CD4-positive, alpha-beta T cell treated with Interferon alpha-2 for 1 hour (primary cell): ENCODE data around the gene TSPAN17.

Source experiments
- DNase-seq, 2 donors: peaks; one replicate each; pipeline ENCODE4 v3.0.0-alpha.2; 2020 to 2022

The TSPAN17 gene

DNA sequence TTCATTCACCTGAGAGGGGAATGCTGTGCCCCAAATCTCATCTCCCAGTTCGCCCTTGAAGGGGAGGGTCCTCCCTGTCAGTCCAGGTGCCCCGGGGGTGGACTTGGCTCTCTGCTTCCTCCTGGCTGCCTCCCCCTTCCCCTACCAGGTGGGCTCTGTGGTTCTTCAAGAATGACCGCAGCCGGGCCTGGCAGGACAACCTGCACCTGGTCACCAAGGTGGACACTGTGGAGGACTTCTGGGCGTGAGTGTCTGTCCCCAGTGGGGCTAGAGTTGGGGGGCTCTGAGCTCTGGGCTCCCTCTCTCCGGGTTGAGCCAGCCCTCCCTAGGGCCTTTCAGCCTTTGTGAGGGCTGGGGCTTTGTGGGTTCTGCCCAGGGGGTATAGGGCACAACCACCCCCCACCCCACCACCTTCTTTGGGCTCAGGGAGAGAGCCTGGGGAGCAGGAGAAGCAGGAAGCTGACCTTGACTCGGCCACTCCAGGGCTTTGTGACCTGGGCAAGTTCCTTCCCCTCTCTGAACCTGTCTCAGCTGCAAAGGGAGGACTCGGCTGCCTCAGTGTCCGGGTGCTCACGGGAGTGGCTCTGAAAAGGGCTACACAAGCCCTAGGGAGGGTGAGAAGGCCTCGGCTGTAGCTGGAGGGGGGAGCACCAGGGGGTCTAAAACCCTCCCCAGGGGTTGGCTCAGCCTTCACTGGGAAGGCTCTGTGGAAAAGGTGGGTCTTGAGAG, 3.6 kb upstream of the TSPAN17 start:
- DNase-seq = no peak

DNA sequence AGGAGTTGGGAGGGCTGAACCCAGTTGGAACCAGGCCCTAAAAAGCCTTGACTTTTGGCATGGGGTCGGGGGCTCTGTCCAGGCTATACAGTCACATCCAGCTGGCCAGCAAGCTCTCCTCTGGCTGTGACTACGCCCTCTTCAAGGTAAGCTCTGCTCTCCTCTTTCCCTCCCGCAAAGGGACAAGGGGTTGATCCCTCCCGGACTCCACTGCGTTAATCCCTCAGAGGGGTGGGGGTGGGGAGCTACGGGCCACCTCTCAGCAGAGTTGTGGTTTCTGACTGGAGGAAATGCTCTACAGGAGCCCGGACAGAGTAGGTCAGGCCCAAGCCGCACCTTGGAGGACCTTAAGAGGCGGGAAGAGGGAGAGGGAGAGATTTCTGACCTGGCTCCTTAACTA, 3.0 kb upstream of the TSPAN17 start:
- DNase-seq = no peak

DNA sequence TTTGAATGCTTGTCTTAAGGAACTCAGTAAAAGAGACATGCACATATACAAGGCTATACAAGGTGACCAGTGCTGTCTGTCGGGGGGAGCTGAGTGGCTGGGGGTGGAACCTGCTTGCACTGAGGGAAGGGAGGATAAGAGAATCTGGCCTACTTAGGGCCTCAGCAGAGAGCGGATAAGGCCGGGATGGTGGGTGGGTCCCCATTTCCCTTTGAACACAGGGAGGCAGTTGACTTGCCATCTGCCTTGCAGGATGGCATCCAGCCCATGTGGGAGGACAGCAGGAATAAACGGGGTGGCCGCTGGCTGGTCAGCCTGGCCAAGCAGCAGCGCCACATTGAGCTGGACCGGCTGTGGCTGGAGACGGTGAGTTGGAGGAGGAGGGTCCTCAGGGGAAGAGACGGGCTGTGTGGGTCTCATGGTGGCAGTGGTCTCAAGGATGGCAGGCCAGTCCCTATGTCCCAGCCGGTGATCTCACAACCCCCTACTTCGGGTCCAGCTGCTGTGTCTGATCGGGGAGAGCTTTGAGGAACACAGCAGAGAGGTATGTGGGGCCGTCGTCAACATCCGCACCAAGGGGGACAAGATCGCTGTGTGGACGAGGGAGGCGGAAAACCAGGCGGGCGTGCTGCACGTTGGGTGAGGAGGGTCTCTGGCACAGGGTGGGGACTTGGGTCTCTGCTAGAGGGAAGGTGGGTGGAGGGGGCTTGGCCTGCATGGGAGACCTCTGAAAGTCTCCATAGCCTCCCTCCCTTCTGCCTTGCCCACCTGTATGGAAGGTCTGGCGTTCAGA, 2.2 kb upstream of the TSPAN17 start:
- no peak for DNase-seq

DNA sequence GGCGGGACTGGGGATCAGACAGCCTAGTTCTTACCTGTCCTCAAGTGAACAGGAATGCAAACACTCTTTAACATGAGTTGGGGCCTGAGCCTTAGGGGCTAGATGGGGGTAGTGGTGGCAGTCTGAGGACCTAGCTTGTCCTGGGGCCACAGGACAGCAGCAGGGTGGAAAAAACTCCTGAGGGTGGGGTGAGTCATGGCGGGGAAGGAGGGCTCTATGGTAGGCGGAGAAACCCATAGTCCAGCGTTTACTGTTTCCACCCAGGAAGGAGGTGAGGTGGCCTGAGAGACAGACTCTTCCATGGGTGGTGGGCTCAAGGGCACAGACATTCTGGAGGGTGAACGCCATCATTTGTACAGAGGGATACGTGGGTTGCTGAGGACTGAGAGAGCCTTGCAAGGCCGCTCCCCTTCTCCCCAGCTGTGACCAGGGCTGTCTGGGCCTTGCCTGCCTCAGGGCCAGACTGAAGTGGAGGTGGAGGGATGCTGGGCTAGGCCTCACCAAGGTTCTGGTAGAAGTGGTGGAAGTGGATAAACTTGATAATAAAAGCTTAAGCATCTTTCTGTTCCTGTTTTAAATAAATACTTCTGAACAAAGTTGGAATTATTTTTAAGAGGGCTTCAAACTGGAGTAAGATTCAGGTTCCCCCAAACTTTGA, 1.1 kb upstream of the TSPAN17 start:
- DNase-seq = no peak

DNA sequence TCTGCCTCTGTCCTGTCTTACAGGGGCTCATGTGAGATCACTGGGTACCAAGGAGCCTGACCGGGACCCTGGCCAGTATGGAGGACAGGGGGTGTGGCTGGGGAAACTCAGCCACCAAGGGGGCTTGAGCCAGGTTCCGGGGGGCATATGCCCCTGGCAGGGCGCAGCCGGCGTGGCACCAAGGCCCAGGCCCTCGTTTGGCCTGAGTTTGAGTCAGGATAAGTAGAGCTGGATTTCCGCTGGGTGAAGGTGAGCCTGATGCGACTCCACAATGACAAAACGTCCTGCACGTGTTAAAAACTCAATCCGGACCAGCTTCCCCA, 616 bp upstream of the TSPAN17 start:
- no peak for DNase-seq

DNA sequence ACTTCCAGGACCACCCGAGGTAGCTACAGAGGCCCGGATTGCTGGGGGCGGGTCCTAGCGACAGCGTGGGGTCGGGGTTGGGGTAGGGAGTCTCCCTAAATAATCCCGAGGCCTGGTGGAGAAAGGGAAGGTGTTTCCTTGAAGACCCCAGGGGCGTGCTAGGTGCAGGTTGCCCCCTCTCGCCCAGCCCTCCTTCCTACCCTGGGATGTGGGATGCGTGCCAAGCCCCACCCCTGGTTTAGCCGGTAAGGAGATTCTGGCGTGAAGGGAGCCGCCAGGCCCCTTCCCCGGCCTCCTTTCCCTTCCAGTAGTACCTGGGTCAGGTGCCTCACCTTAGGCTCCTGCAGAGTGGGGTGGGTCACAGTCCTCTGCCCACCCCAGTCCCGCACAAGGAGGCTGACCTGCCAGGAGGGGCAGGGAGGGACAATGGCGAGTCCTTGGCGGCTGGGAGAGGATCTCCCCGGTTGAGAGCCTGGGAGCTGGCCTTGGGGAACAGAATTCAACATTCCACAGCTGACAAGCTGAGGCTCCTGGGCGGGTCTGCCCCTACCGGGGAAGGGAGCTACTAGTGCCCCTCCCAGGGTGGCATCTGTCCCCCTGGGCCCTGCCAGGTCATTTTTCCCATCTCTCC, 674 bp downstream of the TSPAN17 start:
- DNase-seq = peak in 1 of 2 donors; percentile 11

DNA sequence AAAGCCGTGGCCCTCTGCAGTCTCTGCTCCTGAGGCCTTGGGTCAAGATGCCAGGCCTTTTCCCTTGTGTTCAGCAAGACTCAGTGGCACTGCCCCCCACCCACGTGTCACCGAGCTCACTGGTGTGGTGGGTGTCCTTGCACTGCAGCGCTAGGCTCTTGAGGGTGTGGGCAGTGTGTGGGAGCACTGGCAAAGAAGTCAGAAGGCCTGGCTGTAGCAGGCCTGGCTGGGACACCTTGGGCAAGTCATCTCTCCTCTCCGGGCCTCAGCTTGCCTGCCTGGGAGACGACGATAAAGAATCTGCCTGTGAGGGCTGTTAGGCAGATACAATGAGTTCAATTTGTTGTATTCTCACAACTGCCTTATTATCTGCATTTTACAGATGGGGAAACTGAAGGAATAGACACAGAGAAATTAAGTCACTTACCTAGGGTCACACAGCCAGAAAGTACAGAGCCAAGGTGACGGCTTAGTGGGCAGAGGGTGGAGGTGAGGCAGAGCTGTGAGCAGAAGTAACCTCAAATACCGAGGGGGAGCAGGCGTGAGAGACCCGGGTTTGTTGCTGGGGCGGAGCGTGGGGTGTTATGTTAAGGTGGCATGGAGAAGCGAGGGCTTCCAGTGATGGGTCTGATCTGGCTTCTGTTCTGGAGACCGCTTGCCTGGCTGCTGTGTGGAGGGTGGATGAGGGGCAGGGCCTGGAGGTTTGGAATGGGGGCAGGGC, 1.4 kb downstream of the TSPAN17 start:
- peak; percentile 28 to 44 for DNase-seq

DNA sequence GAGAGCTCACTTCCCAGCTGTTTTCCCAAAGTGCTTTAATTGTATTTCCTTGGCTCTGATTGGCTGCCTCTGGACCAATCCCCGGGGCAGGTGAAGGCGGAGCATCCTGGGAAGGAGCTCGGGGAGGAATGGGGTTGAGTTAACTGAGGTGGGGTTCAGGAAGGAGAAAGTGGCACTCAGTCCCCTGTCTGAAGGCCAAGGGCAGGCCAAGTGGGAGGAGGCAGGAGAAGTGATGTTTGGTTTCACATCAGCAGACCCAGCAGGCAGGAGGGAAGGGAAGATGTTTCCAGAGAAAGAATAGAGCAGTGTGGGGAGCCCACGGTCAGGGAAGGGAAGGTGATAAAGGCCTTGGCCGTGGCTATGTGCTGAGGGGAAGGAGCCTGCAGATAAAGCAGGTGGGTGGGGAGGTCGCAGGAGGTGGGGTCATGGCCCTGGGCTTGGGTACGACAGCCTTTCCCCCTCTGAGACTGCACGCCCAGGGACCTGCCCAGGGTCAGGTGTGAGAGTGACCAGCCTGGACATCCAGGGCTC, 3.1 kb downstream of the TSPAN17 start:
- no peak for DNase-seq

DNA sequence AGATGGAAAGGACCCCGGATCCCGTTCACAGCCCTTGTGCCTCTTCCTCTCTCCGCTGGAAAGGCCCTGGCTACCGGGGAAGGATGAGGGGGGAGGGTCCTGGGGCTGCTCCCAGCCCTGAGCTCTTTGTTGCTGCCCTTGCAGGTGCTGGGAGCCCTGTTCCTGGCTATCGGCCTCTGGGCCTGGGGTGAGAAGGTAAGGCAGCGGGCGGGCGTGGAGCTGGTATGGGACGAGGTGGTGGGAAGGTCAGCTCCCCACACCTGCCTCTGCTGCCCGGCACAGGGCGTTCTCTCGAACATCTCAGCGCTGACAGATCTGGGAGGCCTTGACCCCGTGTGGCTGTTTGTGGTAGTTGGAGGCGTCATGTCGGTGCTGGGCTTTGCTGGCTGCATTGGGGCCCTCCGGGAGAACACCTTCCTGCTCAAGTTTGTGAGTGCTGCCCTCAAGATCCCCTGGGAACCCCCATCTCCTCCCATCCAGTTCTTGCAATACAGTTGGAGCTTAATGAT, 4.2 kb downstream of the TSPAN17 start:
- no peak for DNase-seq

DNA sequence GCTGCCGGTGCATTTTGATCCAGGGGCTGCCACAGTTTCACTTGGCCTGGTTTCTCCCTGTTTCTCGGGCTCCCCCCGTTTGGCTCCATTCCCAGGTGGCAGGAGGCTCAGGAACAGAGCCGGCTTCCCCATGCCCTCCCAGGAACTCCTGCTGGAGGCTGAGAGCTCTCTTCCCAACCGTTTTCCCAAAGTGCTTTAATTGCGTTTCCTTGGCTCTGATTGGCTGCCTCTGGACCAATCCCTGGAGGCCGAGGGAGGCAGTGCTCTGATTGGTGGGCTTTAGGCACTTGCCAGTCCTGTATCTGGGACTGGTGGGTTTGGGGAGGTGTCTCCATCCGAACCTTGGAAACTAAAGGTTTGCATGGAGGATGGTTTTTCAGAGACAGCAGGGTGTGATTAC, 4.9 kb downstream of the TSPAN17 start:
- no peak for DNase-seq

DNA sequence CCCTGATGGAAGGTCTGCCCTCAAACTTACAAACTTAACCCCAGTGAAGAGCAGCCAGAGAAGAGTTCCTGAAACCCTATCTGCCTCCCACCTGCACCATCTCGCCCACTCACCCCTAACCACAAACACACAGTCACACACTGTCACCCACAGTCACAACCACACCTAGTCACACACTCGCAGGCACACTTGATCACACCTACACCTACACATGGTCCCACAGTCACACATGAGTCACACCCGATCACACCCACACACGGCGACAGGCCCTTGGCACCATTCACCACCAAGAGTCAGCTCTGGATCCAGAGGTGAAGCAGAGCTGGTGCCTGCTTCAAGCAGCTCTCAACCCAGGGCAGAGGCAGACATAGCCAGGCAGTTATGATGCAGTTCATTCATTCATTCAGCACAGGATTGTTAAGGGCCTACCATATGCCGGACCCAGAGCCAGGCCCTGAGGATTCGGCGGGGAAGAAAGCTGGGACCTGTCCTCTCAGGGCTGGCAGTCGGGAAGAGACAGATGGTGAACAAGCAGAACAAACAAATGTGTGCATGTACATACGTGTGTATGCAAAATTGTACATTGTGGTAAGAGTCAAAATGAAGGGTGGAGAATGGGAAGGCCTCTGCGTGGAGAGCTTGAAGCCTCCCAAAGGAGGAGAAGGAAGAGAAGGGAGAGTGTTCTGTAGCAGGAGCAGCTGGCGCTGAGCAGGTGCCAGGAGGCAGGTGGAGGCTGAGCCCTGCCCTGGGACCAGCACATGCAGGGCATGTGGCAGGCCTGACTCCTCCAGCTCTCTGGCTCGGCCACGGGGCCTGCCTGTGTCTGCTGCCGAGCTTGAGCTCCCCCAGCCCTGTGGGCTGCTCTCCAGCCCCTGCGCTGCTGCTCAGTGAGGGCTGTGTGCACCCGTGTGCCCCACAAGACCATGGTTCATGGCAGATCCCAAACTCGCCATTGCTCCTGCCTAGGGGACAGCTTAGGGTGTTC, 6.4 kb downstream of the TSPAN17 start:
- DNase-seq = peak; percentile 38 to 52

DNA sequence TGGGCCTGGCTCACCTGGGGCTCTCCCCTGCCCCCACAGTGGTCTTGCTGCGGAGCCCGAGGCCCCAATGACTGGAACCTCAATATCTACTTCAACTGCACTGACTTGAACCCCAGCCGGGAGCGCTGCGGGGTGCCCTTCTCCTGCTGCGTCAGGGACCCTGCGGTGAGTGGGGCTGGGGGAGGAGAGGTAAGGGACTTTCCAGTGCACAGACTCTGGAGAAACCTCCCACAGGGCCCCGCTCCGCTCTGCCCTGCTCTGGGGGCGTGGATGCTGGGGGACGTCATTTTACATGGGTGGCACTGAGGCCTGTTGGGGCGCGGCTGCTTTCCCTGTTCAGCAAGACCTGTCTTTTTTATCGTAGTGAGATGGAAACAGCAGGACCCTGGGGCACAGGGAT, 7.6 kb downstream of the TSPAN17 start:
- no peak for DNase-seq

DNA sequence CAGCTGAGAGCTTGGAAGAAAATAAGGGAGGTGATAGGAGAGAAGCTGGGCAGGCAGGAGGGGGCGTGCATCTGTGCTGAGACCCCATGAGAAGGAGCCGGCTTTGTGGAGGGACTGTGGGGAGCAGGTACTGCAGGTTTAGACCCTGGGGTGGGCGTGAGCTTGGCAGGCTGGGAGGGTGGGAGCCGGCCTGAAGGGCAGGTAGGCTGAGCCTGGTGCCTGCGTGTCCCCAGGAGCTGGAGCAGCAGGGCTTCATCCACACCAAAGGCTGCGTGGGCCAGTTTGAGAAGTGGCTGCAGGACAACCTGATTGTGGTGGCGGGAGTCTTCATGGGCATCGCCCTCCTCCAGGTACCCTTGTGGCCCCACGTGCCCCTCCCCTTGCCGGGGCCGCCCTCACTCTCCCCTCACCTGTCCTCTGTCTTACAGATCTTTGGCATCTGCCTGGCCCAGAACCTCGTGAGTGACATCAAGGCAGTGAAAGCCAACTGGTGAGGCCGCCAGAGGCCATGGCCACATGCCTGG, 9.2 kb downstream of the TSPAN17 start:
- no peak for DNase-seq

DNA sequence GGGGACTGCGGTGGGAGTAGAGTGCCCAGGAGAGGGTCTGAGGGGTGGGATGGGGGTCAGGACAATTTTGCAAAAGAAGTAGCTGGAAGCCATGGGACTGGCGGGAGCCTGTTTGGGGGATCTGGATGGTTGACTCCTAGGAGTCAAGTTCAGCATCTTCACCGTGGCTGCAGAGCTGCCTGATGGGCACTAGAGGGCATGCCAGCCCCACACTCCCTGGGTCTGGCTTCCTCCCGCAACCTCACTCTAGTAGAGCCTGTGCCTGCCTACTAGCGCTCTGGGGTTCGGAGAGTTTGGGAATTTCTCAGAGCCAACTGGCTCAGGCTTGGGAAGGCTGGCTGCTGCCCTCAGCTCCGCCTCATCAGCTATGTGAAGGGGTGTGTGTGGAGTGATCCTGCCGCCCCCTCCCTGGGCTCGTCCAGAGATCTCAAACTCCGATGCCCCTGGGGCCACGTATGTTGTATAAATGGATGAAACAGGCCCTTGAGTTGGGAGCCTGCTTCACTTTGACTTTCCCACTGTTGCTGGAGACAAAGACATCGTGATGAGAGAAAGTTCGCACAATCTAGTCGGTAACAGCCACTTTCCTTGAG, 10.8 kb downstream of the TSPAN17 start:
- DNase-seq = peak; percentile 63 to 71

DNA sequence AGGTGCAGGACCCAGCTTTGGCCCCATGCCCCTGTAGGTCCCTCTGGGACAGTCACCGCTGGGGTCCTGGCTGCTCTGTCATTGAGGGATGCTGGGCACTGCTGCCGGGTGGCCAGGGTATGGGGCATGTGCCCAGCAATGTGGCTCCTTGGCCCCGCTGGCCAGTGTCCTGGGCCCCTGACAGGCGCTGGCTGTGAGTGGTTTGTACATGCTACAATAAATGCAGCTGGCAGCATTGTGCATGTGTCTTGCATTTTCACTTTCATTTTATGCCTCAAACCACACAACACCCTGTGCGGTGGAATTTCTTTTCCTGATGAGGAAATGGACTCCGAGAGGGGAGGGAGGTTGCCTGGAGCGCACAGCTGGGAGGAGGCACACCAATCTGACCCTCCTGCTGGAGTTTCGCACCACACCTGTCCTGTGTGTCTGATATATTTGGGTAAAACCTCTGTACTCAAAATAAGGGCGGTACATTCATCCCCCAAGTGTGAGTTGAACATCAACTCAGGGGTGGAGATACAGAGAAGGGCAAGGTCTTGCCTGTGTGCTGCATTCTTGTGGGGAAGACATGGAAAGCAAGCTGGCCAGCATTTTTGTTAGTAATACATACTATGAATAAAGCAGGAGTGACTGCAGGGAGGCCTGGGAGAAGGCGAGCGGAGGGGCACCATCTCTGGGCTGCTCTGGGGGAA, 11.7 kb downstream of the TSPAN17 start:
- DNase-seq = peak; percentile 8 to 58

DNA sequence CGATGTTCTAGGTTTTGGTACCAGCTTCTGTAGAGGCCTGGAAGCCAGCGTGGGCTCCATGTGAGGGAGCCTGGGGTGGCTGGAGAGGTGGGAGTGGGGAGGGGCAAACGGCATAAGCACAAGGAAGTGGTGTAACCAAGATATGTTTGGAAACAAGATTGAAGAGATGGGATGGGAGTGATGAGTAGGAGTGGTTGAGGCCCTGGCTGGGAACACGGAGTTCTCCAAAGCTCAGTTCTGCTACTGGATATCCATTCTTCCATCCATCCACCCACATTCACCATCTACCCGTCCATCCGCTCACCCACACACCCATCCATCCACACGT, 12.2 kb downstream of the TSPAN17 start:
- DNase-seq = no peak

DNA sequence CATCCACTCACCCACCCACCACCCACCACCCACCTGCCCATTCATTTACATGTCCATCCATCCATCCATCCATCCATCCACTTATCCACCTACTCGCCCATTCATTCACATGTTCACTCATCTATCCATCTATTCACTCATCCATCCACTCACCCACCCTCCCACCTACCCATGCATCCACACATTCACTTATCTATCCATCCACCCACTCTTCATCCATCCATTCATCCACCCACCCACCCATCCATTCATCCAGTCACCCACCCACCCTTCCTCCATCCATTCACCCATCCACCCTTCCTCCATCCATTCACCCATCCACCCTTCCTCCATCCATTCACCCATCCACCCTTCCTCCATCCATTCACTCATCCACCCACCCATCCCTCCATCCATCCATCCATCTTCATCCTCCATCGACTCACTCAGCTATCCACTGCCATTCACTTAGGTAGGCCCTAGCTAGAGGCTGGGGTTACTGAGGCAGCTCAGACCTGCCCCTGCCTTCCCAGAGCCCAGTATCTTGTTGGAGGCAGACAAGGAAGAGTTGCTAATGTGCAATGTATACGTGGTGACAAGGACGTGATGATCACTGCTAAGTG, 12.7 kb downstream of the TSPAN17 start:
- no peak for DNase-seq

DNA sequence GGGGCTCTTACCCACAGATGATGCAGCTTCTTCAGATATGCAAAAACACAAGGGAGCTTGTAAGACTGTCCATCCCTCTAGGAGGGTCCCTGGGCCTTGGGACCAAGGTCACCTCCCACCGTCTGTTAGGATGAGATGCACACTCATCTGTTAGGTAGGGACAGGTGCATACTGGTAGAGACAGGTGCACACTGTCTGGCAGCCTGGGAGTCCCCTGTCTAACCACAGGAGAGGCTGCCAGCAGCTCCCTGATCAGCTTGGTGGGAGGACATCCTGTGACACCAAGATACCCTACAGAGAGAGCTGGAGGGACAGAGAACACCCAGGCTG, 13.2 kb downstream of the TSPAN17 start:
- no peak for DNase-seq

DNA sequence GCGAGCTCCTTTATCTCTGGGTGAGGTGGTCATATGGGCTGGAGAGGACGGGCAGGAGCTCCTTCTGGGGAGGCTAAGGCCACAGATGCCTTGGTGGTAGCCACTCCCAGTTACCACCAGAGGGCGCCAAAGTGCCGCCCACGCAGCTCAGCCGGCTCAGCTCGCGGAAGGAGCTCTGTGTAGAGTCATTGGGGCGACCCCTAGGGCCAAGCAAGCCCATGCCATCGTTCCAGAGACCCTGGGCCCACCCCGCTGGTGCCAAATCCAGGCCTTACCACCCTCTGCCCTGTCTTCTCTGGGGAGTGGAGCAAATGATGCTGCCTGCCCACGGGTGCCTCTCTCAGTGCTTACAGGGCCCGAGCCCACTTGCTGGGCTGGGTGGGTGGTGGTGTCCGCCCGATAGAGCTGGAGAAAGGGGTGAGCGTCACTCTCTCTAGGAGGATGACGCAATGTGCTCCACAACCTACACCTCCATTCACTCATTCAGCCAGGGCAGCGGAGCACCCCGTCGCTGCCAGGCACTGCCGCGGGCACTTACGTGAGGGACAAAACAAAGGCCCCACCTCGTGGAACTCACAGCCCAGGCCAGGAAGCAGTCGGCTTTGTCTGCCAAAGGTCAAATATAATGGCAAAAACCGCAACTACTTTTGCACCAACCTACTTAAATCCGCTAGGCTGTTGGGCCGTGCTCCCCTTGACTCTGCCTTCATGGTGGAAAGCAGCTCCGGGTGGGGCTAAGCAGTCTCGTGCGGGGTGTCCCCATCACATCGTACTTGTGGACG, 13.8 kb downstream of the TSPAN17 start:
- DNase-seq = peak; percentile 77 to 82
